ENCODE measurements around the gene EXOC6B. TPM values are rescaled to one million over a fixed set of nuclear protein-coding genes. Genes with fewer than 3 reads are reported as not detected.
A peak's percentile ranks its signal among the peaks of the same experiment; 100 is the strongest.

The EXOC6B gene
- total RNA-seq, 1 experiment from 2014 or later = 26.5 TPM

DNA sequence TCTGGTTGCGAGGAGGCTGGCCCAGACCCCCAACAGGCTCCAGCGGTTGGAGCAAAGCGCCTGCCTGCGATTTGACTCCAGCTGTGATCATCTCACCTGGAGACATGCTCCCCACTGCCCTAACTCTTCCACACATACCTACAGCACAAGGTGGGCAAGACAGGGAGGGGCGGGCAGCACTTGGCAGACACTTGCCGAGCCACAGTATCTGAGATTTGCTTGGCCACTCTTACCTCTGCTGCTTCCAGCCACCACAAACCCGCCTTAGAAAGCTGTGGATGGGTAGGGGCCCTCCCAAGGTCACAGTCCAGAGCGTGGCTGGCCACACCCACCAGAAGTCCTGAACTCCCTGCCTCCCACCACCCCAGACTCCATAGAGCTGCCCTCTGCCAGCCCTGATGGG, 686.4 kb downstream of the EXOC6B start:
- Histone ChIP-seq H3K36me3 (no peaks in the 10 kb centered on the region), H3K27ac (no peak overlapping the region), H3K4me3 (no peak overlapping the region), H3K27me3 (replicated peaks) (peaks cover under 1% of the 10 kb centered on the region; the same call in 1 of the 2 replicates), H3K4me1 (replicated peaks) (peaks cover 17% of the 10 kb centered on the region), H3K9me3 (replicated peaks) (no peaks in the 10 kb centered on the region)
- no peak for DNase-seq (ENCODE audit: low read depth in 1 of 2, low spot score in 2 of 2)

DNA sequence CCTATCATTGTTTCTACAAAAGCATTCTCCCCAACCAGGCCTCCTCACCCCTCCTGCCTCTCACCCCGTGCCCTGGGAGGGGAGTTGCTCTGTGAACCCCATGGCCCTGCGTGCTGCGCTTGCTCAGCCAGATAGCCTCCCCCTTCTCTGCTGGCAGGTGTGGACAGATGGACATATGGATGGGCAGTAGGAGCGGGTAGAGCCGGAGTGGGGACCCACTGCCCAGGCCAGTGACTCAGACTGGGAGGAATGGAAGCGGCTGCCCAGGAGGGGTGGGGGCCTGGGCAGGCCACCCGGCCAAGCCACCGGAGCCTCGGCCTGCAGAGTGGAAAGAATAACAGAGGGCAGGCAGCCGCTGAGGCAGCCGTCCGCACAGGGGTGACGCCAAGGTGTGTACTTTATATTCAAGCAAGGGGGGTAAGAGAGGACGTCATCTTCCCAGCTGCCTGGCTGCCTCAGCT, 686.9 kb downstream of the EXOC6B start:
- Histone ChIP-seq H3K27ac (no peak overlapping the region), H3K36me3 (no peaks in the 10 kb centered on the region)

GRCh38 chr2:72138011-72138881, 687.6 kb downstream of the EXOC6B start:
- H3K4me1 ChIP-seq (replicated peaks) = peaks cover 17% of the 10 kb centered on the region

More for the DNA sequence above, 686.9 kb downstream of the EXOC6B start:
- no peak overlapping the region for H3K4me3 ChIP-seq
- H3K27me3 ChIP-seq (replicated peaks) = no peaks in the 10 kb centered on the region
- no peak for DNase-seq (ENCODE audit: low read depth in 1 of 2, low spot score in 2 of 2)
- no peaks in the 10 kb centered on the region for H3K9me3 ChIP-seq (replicated peaks)
- peaks cover 17% of the 10 kb centered on the region for H3K4me1 ChIP-seq (replicated peaks)

GRCh38 chr2:72137498-72138010, 688.3 kb downstream of the EXOC6B start:
- Histone ChIP-seq H3K9me3 (replicated peaks) (no peaks in the 10 kb centered on the region), H3K36me3 (no peaks in the 10 kb centered on the region), H3K27me3 (replicated peaks) (no peaks in the 10 kb centered on the region), H3K4me1 (replicated peaks) (peaks cover 17% of the 10 kb centered on the region), H3K27ac (no peak overlapping the region), H3K4me3 (no peak overlapping the region)
- peak; percentile 68 to 71 for DNase-seq (ENCODE audit: low read depth in 1 of 2, low spot score in 2 of 2)

More at GRCh38 chr2:72138011-72138881, 687.6 kb downstream of the EXOC6B start:
- no peaks in the 10 kb centered on the region for H3K27me3 ChIP-seq (replicated peaks)
- H3K27ac ChIP-seq = no peak overlapping the region
- no peak for DNase-seq (ENCODE audit: low read depth in 1 of 2, low spot score in 2 of 2)
- no peaks in the 10 kb centered on the region for H3K36me3 ChIP-seq
- no peaks in the 10 kb centered on the region for H3K9me3 ChIP-seq (replicated peaks)
- no peak overlapping the region for H3K4me3 ChIP-seq

GRCh38 chr2:72136933-72137497, 688.8 kb downstream of the EXOC6B start:
- Histone ChIP-seq H3K4me3 (no peak overlapping the region), H3K4me1 (replicated peaks) (peaks cover 17% of the 10 kb centered on the region), H3K27me3 (replicated peaks) (no peaks in the 10 kb centered on the region), H3K27ac (no peak overlapping the region), H3K9me3 (replicated peaks) (no peaks in the 10 kb centered on the region), H3K36me3 (no peaks in the 10 kb centered on the region)
- DNase-seq (ENCODE audit: low read depth in 1 of 2, low spot score in 2 of 2) = no peak

GRCh38 chr2:72136331-72136730, 689.5 kb downstream of the EXOC6B start:
- H3K27ac ChIP-seq = no peak overlapping the region
- no peak overlapping the region for H3K4me3 ChIP-seq
- H3K4me1 ChIP-seq (replicated peaks) = peaks cover 17% of the 10 kb centered on the region
- no peaks in the 10 kb centered on the region for H3K36me3 ChIP-seq
- no peaks in the 10 kb centered on the region for H3K27me3 ChIP-seq (replicated peaks)
- no peak for DNase-seq (ENCODE audit: low read depth in 1 of 2, low spot score in 2 of 2)
- H3K9me3 ChIP-seq (replicated peaks) = no peaks in the 10 kb centered on the region

- Histone ChIP-seq H3K4me3 (no peak overlapping the region), H3K4me1 (replicated peaks) (peaks cover 17% of the 10 kb centered on the region), H3K9me3 (replicated peaks) (no peaks in the 10 kb centered on the region), H3K27me3 (replicated peaks) (no peaks in the 10 kb centered on the region), H3K27ac (no peak overlapping the region), H3K36me3 (no peaks in the 10 kb centered on the region)
- no peak for DNase-seq (ENCODE audit: low read depth in 1 of 2, low spot score in 2 of 2)
These were observed 689.9 kb downstream of the EXOC6B start for GRCh38 chr2:72135921-72136320.

GRCh38 chr2:72134997-72135800, 690.6 kb downstream of the EXOC6B start:
- no peak for DNase-seq (ENCODE audit: low read depth in 1 of 2, low spot score in 2 of 2)
- Histone ChIP-seq H3K36me3 (no peaks in the 10 kb centered on the region), H3K4me1 (replicated peaks) (peaks cover 17% of the 10 kb centered on the region), H3K4me3 (no peak overlapping the region), H3K27ac (no peak overlapping the region), H3K27me3 (replicated peaks) (no peaks in the 10 kb centered on the region), H3K9me3 (replicated peaks) (no peaks in the 10 kb centered on the region)

DNA sequence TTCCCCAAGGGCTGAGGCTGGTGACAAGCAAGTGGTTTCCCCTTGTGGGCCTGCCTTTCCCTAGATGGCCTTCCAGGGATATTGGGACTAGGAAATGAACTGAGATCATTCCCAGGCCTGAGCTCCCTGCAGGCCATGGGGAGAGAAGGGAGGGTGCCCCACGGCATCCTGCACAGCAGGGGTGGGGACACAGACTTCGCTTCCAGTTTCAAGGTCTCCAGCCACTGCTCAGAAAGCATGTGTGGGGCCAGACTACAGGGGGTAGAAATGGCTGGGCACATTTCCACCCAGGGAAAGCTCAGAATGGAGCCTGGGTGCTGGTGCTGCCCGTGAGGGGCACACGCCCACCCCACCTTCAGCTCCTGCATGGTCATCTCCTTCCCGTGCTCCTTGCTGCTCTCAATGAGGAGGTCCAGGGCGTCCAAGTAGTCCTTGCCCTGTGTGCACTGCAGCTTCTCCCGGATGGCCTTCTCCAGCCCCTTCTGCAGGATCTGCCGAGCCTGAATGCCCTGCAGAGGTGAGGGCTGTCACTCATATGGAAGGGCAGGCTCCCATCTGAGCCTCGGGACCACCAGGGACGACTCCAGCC, 691.3 kb downstream of the EXOC6B start:
- H3K27me3 ChIP-seq (replicated peaks) = no peaks in the 10 kb centered on the region
- no peaks in the 10 kb centered on the region for H3K9me3 ChIP-seq (replicated peaks)
- H3K27ac ChIP-seq = no peak overlapping the region
- H3K4me3 ChIP-seq = no peak overlapping the region
- peaks cover 17% of the 10 kb centered on the region for H3K4me1 ChIP-seq (replicated peaks)
- H3K36me3 ChIP-seq = no peaks in the 10 kb centered on the region
- DNase-seq (ENCODE audit: low read depth in 1 of 2, low spot score in 2 of 2) = no peak

DNA sequence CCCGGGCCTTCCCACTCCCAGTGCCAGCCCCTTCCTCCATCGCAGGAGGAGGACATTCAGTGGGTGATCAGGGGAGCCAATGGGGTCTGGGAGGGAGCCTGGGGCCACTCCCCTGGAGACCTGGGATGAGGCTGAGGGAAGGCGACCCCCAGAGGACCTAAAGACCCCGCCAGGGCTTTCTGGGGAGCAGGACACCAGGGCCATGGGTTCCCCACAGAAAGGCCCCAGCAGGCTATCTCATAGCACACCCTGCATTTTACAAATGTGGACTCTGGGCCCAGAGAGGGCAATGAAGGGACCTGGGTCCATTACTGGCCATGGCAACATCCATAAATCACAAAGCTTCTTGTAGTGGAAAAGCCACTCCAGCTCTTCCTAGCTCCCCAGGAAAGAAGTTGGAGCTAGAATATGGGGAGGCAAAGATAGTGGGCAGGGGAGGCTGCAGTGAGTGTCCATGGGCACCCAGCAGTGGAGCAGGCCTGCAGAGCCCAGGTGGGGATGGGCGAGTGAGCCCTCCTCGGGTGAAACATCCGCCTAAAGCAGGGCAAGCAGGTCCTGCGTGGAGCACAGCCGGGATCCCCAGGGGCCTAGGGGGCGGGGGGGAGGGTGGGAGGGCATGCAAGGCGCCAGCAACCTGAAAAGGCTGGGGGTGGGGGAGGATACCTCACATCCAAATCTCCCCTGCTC, 692.0 kb downstream of the EXOC6B start:
- Histone ChIP-seq H3K4me3 (no peak overlapping the region), H3K4me1 (replicated peaks) (peaks cover 10% of the 10 kb centered on the region), H3K36me3 (no peaks in the 10 kb centered on the region), H3K27me3 (replicated peaks) (no peaks in the 10 kb centered on the region), H3K27ac (no peak overlapping the region), H3K9me3 (replicated peaks) (no peaks in the 10 kb centered on the region)
- no peak for DNase-seq (ENCODE audit: low read depth in 1 of 2, low spot score in 2 of 2)

GRCh38 chr2:72132981-72133720, 692.7 kb downstream of the EXOC6B start:
- H3K36me3 ChIP-seq = no peaks in the 10 kb centered on the region
- no peak overlapping the region for H3K27ac ChIP-seq
- no peaks in the 10 kb centered on the region for H3K9me3 ChIP-seq (replicated peaks)
- no peak overlapping the region for H3K4me3 ChIP-seq
- H3K27me3 ChIP-seq (replicated peaks) = no peaks in the 10 kb centered on the region
- no peak for DNase-seq (ENCODE audit: low read depth in 1 of 2, low spot score in 2 of 2)
- H3K4me1 ChIP-seq (replicated peaks) = 0 out of 2 replicates have a peak, but pooled peaks cover 5% of the 10 kb centered on the region

Measured in SJSA1 (cell line).